GM10847 (cell line): ENCODE results near the gene INPP4B.

Experiments used
- POLR2A ChIP-seq: IDR thresholded peaks from 2 replicates; pipeline ENCODE4 v1.6.1; 2011; ENCODE audit not compliant: insufficient read length; ENCODE audit errors: extremely low read depth

The INPP4B gene

DNA sequence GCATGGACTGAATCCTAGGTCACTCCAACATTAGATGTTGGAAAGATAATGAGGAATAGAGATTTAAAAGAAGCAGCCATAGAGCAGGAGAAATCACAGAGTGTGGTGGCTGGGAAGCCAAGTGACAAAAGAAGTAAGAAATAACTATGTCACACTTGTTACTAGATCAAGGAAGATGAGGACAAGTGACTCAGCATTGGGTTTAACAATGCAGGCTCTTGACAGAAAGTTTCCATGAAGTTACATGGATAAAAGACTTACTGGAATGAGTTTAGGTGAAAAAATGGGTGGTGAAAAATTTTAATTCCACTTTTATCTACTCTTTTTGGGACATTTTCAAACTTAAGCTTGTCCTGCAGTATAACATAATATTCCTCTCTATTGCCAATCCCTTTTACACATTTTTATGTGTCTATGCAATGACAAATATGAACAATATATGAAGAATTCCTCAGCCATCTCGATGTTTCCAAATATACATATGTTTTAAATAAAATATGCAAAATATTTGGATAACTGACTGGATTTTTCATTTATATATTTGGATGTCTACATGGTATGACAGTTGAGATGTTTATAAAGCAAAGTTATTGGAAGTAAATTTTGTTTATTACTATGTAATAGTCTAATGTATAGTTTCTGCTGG is 747.1 kb downstream of the INPP4B start:
- TF ChIP-seq POLR2A: no peak

DNA sequence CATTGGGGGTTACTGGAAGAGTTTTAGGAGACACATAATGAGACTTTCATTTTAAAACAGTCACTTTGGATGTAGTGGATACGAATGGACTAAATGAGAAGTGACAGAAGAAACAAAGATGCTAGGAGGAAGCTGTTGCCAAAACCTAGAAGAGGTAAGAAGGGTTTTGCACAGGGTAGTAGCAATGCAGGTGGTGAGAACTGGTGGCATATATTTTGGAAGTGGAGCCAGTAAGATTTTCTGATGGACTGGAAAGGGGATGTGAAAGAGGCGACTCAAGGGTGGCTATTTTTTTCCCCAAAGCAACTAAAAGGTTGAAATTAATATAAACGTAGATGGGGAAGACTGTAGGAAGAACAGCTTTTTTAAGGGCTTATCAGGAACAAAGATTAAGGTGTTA is 747.7 kb downstream of the INPP4B start:
- no peak for TF ChIP-seq POLR2A

DNA sequence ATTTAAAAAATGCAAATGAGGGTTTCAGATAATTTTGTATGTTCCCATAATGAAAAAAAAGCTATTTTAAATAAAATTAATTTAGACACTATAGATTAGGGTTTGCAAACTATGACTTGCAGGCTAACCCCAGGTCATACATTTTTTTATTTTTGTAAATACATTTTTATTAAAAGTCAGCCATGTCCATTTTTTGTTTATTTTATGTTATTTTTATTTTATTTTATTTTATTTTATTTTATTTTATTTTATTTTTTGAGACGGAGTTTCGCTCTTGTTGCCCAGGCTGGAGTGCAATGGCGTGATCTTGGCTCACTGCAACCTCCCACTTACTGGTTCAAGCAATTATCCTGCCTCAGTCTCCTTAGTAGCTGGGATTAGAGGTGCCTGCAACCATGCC is 749.1 kb downstream of the INPP4B start:
- TF ChIP-seq POLR2A: no peak

DNA sequence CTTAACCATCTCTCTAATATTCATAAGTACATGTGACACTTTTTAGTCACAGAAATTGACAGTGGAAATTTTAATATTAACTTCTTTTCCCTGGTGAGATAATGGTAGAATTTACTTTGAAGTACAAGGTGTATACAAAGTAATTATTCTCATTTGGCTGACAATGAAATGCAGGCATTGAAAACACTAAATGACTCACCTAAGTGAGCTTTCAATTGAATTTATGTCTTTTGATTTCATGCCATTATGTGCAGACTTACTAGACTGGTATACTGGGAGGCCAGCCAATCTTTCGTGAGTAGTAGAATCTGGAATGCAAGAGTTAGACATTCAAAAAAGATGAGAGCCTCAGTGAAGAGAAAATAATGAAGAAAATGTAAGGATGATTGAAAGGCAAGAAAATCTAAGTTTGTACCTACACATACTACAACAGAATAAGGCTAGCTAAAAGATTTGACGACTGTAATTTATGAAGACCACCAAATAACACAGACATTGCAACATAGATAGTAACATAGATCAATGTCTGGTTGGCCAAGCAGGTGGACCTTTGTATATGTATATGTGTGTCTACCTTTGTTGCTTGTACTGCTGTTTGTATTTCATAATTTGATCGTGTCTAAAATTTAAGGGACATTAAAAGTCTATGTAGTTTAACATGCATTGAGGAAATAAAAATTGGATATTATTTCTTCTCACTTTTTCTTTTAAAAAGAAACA is 750.1 kb downstream of the INPP4B start:
- no peak for TF ChIP-seq POLR2A

DNA sequence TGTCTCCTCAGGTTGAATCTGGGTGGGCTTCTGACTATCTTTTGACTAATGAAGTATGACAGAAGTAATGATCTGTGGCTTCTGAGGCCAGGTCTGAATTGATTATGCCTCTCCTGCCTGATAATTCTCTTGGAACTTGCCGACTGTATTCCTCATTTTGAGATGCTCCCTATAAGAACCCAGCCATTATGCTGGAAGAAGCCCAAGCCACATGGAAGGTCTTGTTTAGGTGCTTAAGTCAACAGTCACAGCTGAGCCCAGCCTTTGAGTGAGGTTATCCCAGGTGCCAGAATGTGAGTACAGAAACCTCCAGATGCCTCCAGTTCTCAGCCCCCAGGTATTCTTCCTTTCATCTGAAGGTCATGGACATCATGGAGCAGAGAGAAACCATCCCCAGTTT is 753.2 kb downstream of the INPP4B start:
- no peak for TF ChIP-seq POLR2A

DNA sequence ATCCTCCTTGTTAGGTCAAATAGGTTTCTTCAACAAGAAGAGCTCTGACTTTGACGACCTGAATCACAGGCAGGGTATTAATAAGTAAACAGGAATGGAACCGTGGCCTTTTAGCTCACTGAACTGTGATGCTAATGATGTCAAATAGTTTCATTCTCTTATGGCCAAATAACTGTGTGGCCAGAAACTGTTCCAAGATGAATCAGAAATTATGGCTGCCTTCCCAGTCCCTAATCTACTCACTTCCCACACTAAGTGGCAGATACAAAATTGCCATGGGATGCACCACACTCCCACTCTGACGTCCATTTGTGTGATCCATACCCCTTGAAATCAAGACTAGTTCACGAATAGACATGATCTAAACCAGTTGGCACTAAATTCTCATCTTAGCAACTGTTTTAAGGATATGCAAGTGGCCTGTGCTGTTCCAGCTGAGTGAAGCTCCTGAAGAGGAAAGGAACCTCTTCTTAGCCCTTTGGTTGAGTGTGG is 754.4 kb downstream of the INPP4B start:
- TF ChIP-seq POLR2A: no peak

GRCh38 chr4:142091085-142091513 is 755.0 kb downstream of the INPP4B start:
- TF ChIP-seq POLR2A: no peak

DNA sequence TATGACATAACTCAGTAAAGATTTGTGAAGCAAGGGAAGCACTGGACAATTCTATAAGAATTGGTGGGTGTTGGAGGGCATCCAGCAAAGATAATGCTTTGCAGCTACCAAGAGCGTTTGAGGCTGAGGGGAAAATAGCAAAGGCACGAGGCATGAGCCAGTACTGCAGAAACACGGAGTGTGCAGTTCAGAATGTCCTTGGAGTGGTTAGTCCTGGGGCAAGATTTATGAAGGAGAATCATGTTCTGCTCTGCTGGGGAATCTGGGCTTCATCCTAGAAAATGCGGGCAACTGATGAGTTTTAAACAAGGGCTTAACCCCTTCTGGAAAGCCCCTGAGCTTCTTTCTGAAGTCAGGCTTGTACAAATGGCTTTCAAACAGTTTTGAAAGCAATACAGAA is 757.2 kb downstream of the INPP4B start:
- no peak for TF ChIP-seq POLR2A

GRCh38 chr4:142085513-142086292 is 760.4 kb downstream of the INPP4B start:
- TF ChIP-seq POLR2A: no peak

- no peak for TF ChIP-seq POLR2A
Observed at GRCh38 chr4:142083264-142083663, 762.8 kb downstream of the INPP4B start.

GRCh38 chr4:142081025-142081424 is 765.1 kb downstream of the INPP4B start:
- no peak for TF ChIP-seq POLR2A

GRCh38 chr4:142079959-142080358 is 766.1 kb downstream of the INPP4B start:
- TF ChIP-seq POLR2A: no peak

- no peak for TF ChIP-seq POLR2A
Observed at GRCh38 chr4:142077048-142077447, 769.1 kb downstream of the INPP4B start.

DNA sequence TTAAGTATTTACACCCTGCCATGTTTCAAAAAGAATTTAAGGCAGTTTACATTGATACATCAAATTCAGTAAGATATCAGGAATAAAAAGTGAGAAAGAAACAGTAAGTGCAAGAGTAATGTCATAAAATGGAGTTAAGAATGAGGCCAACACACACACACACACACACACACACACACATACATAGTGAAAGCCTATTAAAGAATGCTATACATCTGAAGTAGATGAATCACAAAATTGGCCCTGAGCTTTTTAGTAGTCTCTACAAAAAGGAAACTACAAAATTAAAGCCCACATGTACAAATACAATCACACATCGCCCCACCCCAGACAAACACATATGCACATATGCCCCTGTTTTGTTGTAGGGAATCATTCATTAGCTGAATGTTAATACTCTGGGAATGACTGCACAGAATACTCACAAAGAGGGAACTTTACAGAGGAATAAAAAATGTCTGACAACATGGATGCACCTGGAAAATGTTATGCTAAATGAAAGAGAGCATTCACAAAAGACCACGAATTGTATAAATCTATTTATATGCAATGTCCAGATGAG is 780.9 kb downstream of the INPP4B start:
- TF ChIP-seq POLR2A: no peak

- TF ChIP-seq POLR2A: no peak
Observed at GRCh38 chr4:142064181-142064580, 781.9 kb downstream of the INPP4B start.
